HEK293 (cell line): Measurements from ENCODE around the gene DNAJC22.

Source experiments
- KLF9 ChIP-seq: fragments of 450-650 bp; formaldehyde crosslinking; IDR thresholded peaks from 2 replicates; pipeline ENCODE4 v1.5.1; 2016; ENCODE audit warnings: missing biosample characterization, missing genetic modification characterization, low read depth
- SALL2 ChIP-seq: fragments of 450-650 bp; formaldehyde crosslinking; IDR thresholded peaks from 2 replicates; pipeline ENCODE4 v1.5.0; 2017; ENCODE audit warnings: missing biosample characterization, mild to moderate bottlenecking, missing genetic modification characterization, borderline replicate concordance
- SCRT2 ChIP-seq: fragments of 450-650 bp; formaldehyde crosslinking; IDR thresholded peaks from 2 replicates; pipeline ENCODE4 v1.5.1; 2016; ENCODE audit warnings: missing biosample characterization, missing genetic modification characterization
- ZBTB8A ChIP-seq: fragments of 450-650 bp; formaldehyde crosslinking; IDR thresholded peaks from 2 replicates; pipeline ENCODE4 v1.5.1; 2016; ENCODE audit warnings: missing biosample characterization, missing genetic modification characterization
- ZNF133 ChIP-seq: fragments of 450-650 bp; formaldehyde crosslinking; IDR thresholded peaks from 2 replicates; pipeline ENCODE4 v1.5.1; 2016; ENCODE audit warnings: missing biosample characterization, missing genetic modification characterization
- ZNF16 ChIP-seq: fragments of 450-650 bp; formaldehyde crosslinking; IDR thresholded peaks from 2 replicates; pipeline ENCODE4 v1.5.1; 2016; ENCODE audit warnings: low read depth, missing biosample characterization, missing genetic modification characterization
- ZNF292 ChIP-seq: fragments of 450-650 bp; formaldehyde crosslinking; IDR thresholded peaks from 2 replicates; pipeline ENCODE4 v1.5.1; 2016; ENCODE audit warnings: low read depth, missing biosample characterization, missing genetic modification characterization, borderline replicate concordance
- ZNF302 ChIP-seq: fragments of 450-650 bp; formaldehyde crosslinking; IDR thresholded peaks from 2 replicates; pipeline ENCODE4 v1.5.1; 2016; ENCODE audit warnings: missing biosample characterization, missing genetic modification characterization, low read depth
- ZNF423 ChIP-seq: fragments of 450-650 bp; formaldehyde crosslinking; IDR thresholded peaks from 2 replicates; pipeline ENCODE4 v1.5.1; 2016; ENCODE audit warnings: missing biosample characterization, missing genetic modification characterization
- ZNF501 ChIP-seq: fragments of 450-650 bp; formaldehyde crosslinking; IDR thresholded peaks from 2 replicates; pipeline ENCODE4 v1.5.1; 2016; ENCODE audit warnings: missing biosample characterization, missing genetic modification characterization
- ZNF561 ChIP-seq: fragments of 450-650 bp; IDR thresholded peaks from 2 replicates; pipeline ENCODE4 v1.5.1; 2018; ENCODE audit warnings: missing biosample characterization, missing genetic modification characterization, borderline replicate concordance
- ZNF670 ChIP-seq: fragments of 450-650 bp; formaldehyde crosslinking; IDR thresholded peaks from 2 replicates; pipeline ENCODE4 v1.5.1; 2016; ENCODE audit warnings: missing biosample characterization, missing genetic modification characterization, low read depth
- ZNF837 ChIP-seq: fragments of 450-650 bp; formaldehyde crosslinking; IDR thresholded peaks from 2 replicates; pipeline ENCODE4 v1.5.1; 2016; ENCODE audit warnings: missing biosample characterization, missing genetic modification characterization
- ZSCAN23 ChIP-seq: fragments of 450-650 bp; formaldehyde crosslinking; IDR thresholded peaks from 2 replicates; pipeline ENCODE4 v1.5.1; 2016; ENCODE audit warnings: missing biosample characterization, missing genetic modification characterization
- ZSCAN30 ChIP-seq: fragments of 450-650 bp; IDR thresholded peaks from 2 replicates; pipeline ENCODE4 v1.5.1; 2018; ENCODE audit warnings: missing biosample characterization, mild to moderate bottlenecking, missing genetic modification characterization, moderate library complexity
- TF ChIP-seq, protein P1 (sequence below): fragments of 450-650 bp; formaldehyde crosslinking; IDR thresholded peaks from 2 replicates; pipeline ENCODE4 v1.5.0; 2017; ENCODE audit warnings: missing biosample characterization, missing genetic modification characterization, borderline replicate concordance
- TF ChIP-seq, protein P2 (sequence below): fragments of 450-650 bp; formaldehyde crosslinking; IDR thresholded peaks from 2 replicates; pipeline ENCODE4 v1.5.1; 2016; ENCODE audit warnings: missing biosample characterization, missing genetic modification characterization
- TF ChIP-seq, protein P3 (sequence below): fragments of 450-650 bp; formaldehyde crosslinking; IDR thresholded peaks from 2 replicates; pipeline ENCODE4 v1.5.1; 2016; ENCODE audit warnings: missing biosample characterization, missing genetic modification characterization
- TF ChIP-seq, protein P4 (sequence below): fragments of 450-650 bp; formaldehyde crosslinking; IDR thresholded peaks from 2 replicates; pipeline ENCODE4 v1.5.1; 2016; ENCODE audit warnings: missing biosample characterization, missing genetic modification characterization
- TF ChIP-seq, protein P5 (sequence below): fragments of 450-650 bp; formaldehyde crosslinking; conservative IDR thresholded peaks from 2 replicates; pipeline ENCODE4 v1.5.1; 2016; ENCODE audit warnings: low read depth, missing biosample characterization, missing genetic modification characterization
- TF ChIP-seq, protein P6 (sequence below): fragments of 450-650 bp; formaldehyde crosslinking; IDR thresholded peaks from 2 replicates; pipeline ENCODE4 v1.5.1; 2016; ENCODE audit warnings: missing biosample characterization, missing genetic modification characterization
- TF ChIP-seq, protein P7 (sequence below): fragments of 450-650 bp; formaldehyde crosslinking; IDR thresholded peaks from 2 replicates; pipeline ENCODE4 v1.5.1; 2016; ENCODE audit warnings: missing biosample characterization, missing genetic modification characterization

Gene DNAJC22

DNA sequence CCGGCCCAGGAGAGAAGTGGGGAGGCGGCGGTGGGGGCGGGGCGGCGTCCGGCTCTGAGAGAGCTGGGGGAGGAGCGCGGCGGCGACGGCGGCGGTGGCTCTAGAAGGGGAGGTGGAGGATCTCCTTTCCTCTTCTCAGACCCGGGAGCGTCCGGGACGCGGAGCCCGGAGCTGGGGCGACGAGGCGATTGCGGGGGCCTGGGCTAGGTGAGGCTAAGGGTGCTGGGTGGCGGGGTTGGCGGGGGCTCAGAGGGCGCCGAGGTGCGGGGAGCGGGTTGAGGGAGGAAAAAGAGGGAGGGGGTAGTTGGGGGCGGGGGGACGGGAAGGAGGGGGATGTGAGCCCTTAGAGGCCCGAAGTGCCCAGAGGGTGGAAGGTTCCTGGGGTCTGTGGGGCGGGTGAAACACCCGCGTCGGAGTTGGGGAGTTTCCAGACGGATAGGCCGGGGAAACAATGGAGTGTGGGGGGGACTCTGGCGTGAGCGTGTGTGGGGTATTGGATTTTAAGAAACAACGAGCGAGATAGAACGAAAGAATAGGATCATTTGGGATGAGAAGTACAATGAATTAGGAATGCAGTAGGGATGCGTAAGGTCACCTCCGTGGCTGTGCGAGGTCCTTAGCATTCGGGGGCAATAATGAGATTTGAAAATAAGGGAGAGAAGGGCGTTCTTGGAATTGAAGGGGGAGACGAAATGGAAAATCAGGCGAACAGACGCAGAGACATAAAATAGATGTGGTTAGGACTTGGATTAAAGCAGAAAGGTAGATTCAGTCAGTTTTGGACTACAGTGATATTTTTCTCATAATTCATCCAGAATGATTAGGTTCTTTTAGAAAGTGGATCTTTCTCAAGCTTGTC lies 20.9 kb downstream of the DNAJC22 start, which contains the start of gene SPATS2 (continued):
- TF ChIP-seq, protein P1, sequence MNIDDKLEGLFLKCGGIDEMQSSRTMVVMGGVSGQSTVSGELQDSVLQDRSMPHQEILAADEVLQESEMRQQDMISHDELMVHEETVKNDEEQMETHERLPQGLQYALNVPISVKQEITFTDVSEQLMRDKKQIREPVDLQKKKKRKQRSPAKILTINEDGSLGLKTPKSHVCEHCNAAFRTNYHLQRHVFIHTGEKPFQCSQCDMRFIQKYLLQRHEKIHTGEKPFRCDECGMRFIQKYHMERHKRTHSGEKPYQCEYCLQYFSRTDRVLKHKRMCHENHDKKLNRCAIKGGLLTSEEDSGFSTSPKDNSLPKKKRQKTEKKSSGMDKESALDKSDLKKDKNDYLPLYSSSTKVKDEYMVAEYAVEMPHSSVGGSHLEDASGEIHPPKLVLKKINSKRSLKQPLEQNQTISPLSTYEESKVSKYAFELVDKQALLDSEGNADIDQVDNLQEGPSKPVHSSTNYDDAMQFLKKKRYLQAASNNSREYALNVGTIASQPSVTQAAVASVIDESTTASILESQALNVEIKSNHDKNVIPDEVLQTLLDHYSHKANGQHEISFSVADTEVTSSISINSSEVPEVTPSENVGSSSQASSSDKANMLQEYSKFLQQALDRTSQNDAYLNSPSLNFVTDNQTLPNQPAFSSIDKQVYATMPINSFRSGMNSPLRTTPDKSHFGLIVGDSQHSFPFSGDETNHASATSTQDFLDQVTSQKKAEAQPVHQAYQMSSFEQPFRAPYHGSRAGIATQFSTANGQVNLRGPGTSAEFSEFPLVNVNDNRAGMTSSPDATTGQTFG (tag by site-specific recombination) = no peak
- TF ChIP-seq ZNF670 (tag by site-specific recombination) (no peak), ZNF302 (tag by site-specific recombination) (no peak), ZNF561 (tag by site-specific recombination) (peak; percentile 12; the same call in 1 of the 2 replicates), ZNF16 (tag by site-specific recombination) (no peak), ZBTB8A (tag by site-specific recombination) (peak; percentile 80), SALL2 (tag by site-specific recombination) (no peak), SCRT2 (tag by site-specific recombination) (no peak), KLF9 (peak; percentile 62; the same call in 1 of the 2 replicates), ZNF837 (tag by site-specific recombination) (no peak), ZSCAN23 (no peak), ZNF423 (tag by site-specific recombination) (no peak), ZNF292 (tag by site-specific recombination) (no peak), ZNF133 (no peak), ZSCAN30 (tag by site-specific recombination) (no peak), ZNF501 (no peak)
- TF ChIP-seq, protein P2, sequence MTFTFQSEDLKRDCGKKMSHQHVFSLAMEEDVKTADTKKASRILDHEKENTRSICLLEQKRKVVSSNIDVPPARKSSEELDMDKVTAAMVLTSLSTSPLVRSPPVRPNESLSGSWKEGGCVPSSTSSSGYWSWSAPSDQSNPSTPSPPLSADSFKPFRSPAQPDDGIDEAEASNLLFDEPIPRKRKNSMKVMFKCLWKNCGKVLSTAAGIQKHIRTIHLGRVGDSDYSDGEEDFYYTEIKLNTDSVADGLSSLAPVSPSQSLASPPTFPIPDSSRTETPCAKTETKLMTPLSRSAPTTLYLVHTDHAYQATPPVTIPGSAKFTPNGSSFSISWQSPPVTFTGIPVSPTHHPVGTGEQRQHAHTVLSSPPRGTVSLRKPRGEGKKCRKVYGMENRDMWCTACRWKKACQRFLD (tag by site-specific recombination) = no peak
- TF ChIP-seq, protein P3, sequence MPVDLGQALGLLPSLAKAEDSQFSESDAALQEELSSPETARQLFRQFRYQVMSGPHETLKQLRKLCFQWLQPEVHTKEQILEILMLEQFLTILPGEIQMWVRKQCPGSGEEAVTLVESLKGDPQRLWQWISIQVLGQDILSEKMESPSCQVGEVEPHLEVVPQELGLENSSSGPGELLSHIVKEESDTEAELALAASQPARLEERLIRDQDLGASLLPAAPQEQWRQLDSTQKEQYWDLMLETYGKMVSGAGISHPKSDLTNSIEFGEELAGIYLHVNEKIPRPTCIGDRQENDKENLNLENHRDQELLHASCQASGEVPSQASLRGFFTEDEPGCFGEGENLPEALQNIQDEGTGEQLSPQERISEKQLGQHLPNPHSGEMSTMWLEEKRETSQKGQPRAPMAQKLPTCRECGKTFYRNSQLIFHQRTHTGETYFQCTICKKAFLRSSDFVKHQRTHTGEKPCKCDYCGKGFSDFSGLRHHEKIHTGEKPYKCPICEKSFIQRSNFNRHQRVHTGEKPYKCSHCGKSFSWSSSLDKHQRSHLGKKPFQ = no peak
- TF ChIP-seq, protein P4, sequence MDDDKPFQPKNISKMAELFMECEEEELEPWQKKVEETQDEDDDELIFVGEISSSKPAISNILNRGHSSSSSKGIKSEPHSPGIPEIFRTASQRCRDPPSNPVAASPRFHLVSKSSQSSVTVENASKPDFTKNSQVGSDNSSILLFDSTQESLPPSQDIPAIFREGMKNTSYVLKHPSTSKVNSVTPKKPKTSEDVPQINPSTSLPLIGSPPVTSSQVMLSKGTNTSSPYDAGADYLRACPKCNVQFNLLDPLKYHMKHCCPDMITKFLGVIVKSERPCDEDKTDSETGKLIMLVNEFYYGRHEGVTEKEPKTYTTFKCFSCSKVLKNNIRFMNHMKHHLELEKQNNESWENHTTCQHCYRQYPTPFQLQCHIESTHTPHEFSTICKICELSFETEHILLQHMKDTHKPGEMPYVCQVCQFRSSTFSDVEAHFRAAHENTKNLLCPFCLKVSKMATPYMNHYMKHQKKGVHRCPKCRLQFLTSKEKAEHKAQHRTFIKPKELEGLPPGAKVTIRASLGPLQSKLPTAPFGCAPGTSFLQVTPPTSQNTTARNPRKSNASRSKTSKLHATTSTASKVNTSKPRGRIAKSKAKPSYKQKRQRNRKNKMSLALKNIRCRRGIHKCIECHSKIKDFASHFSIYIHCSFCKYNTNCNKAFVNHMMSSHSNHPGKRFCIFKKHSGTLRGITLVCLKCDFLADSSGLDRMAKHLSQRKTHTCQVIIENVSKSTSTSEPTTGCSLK (tag by site-specific recombination) = no peak
- TF ChIP-seq, protein P5, sequence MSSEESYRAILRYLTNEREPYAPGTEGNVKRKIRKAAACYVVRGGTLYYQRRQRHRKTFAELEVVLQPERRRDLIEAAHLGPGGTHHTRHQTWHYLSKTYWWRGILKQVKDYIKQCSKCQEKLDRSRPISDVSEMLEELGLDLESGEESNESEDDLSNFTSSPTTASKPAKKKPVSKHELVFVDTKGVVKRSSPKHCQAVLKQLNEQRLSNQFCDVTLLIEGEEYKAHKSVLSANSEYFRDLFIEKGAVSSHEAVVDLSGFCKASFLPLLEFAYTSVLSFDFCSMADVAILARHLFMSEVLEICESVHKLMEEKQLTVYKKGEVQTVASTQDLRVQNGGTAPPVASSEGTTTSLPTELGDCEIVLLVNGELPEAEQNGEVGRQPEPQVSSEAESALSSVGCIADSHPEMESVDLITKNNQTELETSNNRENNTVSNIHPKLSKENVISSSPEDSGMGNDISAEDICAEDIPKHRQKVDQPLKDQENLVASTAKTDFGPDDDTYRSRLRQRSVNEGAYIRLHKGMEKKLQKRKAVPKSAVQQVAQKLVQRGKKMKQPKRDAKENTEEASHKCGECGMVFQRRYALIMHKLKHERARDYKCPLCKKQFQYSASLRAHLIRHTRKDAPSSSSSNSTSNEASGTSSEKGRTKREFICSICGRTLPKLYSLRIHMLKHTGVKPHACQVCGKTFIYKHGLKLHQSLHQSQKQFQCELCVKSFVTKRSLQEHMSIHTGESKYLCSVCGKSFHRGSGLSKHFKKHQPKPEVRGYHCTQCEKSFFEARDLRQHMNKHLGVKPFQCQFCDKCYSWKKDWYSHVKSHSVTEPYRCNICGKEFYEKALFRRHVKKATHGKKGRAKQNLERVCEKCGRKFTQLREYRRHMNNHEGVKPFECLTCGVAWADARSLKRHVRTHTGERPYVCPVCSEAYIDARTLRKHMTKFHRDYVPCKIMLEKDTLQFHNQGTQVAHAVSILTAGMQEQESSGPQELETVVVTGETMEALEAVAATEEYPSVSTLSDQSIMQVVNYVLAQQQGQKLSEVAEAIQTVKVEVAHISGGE (tag by site-specific recombination) = no peak
- TF ChIP-seq, protein P6, sequence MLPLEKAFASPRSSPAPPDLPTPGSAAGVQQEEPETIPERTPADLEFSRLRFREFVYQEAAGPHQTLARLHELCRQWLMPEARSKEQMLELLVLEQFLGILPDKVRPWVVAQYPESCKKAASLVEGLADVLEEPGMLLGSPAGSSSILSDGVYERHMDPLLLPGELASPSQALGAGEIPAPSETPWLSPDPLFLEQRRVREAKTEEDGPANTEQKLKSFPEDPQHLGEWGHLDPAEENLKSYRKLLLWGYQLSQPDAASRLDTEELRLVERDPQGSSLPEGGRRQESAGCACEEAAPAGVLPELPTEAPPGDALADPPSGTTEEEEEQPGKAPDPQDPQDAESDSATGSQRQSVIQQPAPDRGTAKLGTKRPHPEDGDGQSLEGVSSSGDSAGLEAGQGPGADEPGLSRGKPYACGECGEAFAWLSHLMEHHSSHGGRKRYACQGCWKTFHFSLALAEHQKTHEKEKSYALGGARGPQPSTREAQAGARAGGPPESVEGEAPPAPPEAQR = no peak
- TF ChIP-seq, protein P7, sequence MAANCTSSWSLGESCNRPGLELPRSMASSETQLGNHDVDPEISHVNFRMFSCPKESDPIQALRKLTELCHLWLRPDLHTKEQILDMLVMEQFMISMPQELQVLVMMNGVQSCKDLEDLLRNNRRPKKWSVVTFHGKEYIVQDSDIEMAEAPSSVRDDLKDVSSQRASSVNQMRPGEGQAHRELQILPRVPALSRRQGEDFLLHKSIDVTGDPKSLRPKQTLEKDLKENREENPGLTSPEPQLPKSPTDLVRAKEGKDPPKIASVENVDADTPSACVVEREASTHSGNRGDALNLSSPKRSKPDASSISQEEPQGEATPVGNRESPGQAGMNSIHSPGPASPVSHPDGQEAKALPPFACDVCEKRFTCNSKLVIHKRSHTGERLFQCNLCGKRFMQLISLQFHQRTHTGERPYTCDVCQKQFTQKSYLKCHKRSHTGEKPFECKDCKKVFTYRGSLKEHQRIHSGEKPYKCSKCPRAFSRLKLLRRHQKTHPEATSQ (tag by site-specific recombination) = no peak
